Endothelial cell of umbilical vein (primary cell): ENCODE results near the gene KAT6B. TPM values are rescaled to one million over a fixed set of nuclear protein-coding genes. Genes with fewer than 3 reads are reported as not detected.

Experiments used
- BruUV-seq: library from RNA; stranded (reverse); fragments of 400-500 nt; replicated peaks from 2 replicates; lab custom pipeline; 2021; lab: Mats Ljungman, UMichigan
- CTCF ChIA-PET: fragments of 300-600, 350-600 bp; sonication (Branson Sonifier 250); formaldehyde crosslinking; loops from one replicate; lab custom pipeline; 2021; ENCODE audit warnings: antibody characterized with exemption, inconsistent platforms; lab: Charles Lee
- POLR2A ChIA-PET: fragments of 300-600, 350-600 bp; sonication (Branson Sonifier 250); formaldehyde crosslinking; loops from one replicate; lab custom pipeline; 2021; ENCODE audit warnings: antibody characterized with exemption, inconsistent platforms; lab: Charles Lee
- DNase-seq: peaks from one replicate; pipeline ENCODE4 v3.0.0-alpha.2; 2011; ENCODE audit warnings: low read depth, low spot score
- FAIRE-seq: peaks from 2 replicates; lab custom pipeline; 2011; peaks lifted over from hg19 to GRCh38; lab: Jason Lieb, UNC
- H2AFZ ChIP-seq: 2 replicates; pipeline ENCODE4 v1.6.0; 2012; ENCODE audit warnings: low read depth, low read length, control low read depth, inconsistent platforms
- H3K27ac ChIP-seq: 2 replicates; pipeline ENCODE4 v1.5.1; 2011; ENCODE audit warnings: low read depth, mild to moderate bottlenecking, control low read depth, low read length, moderate library complexity; ENCODE audit not compliant: insufficient read depth
- H3K27me3 ChIP-seq, 2 experiments: 2 replicates each; pipeline versions ENCODE4 v1.6.0 to v1.6.1; 2011; ENCODE audit warnings: low read length in 2 of 2, mixed read lengths in 1 of 2; ENCODE audit not compliant: control insufficient read depth in 2 of 2, insufficient read depth in 2 of 2
- H3K36me3 ChIP-seq, 2 experiments: 2 replicates in 1 of 2; 3 replicates in 1 of 2; pipeline ENCODE4 v1.5.1; 2011; ENCODE audit warnings: low read length in 2 of 2, mild to moderate bottlenecking in 1 of 2, moderate library complexity in 1 of 2; ENCODE audit not compliant: control insufficient read depth in 2 of 2, insufficient read depth in 2 of 2; ENCODE audit errors: extremely low read depth in 1 of 2
- H3K4me1 ChIP-seq: 3 replicates; pipeline ENCODE4 v1.5.1; 2011; ENCODE audit warnings: mild to moderate bottlenecking, low read length; ENCODE audit not compliant: control insufficient read depth, insufficient read depth; ENCODE audit errors: extremely low read depth
- H3K4me2 ChIP-seq: 2 replicates; pipeline ENCODE4 v1.6.1; 2011; ENCODE audit warnings: low read length, control low read depth, mixed read lengths; ENCODE audit not compliant: insufficient read depth
- H3K4me3 ChIP-seq, 3 experiments: fragments of 200-600 bp in 1 of 3; sonication (generic), shearing (Covaris generic) in 1 of 3; replicated peaks in 1 of 3; 2 replicates each; pipeline ENCODE4 v1.5.1; 2011 to 2016; ENCODE audit warnings: control low read depth in 3 of 3, low read length in 3 of 3, mild to moderate bottlenecking in 2 of 3, inconsistent platforms in 1 of 3, low read depth in 1 of 3, moderate library complexity in 1 of 3; ENCODE audit not compliant: insufficient read depth in 1 of 3
- H3K79me2 ChIP-seq: 2 replicates; pipeline ENCODE4 v1.6.0; 2012; ENCODE audit warnings: low read length, inconsistent platforms; ENCODE audit not compliant: control insufficient read depth, insufficient read depth
- H3K9ac ChIP-seq: replicated peaks from 2 replicates; pipeline ENCODE3; 2011; ENCODE audit warnings: low read length, control low read depth; ENCODE audit not compliant: insufficient read depth; ENCODE audit errors: extremely low read depth
- H3K9me1 ChIP-seq: replicated peaks from 3 replicates; pipeline ENCODE4 v1.6.0; 2011; ENCODE audit warnings: mild to moderate bottlenecking, low read length; ENCODE audit not compliant: control insufficient read depth, insufficient read depth; ENCODE audit errors: extremely low read depth
- H3K9me3 ChIP-seq: replicated peaks from 2 replicates; pipeline ENCODE4 v1.5.1; 2012; ENCODE audit warnings: low read length, inconsistent platforms; ENCODE audit not compliant: control insufficient read depth, insufficient read depth
- H4K20me1 ChIP-seq: replicated peaks from 2 replicates; pipeline ENCODE3; 2011; ENCODE audit warnings: mild to moderate bottlenecking, low read length; ENCODE audit not compliant: control insufficient read depth, insufficient read depth; ENCODE audit errors: extremely low read depth
- EZH2 ChIP-seq: IDR thresholded peaks from 2 replicates; pipeline ENCODE4 v1.6.1; 2012; ENCODE audit warnings: borderline replicate concordance, low read depth, mild to moderate bottlenecking, moderate library complexity, low read length, inconsistent platforms; ENCODE audit not compliant: severe bottlenecking
- FOS ChIP-seq: IDR thresholded peaks from 2 replicates; pipeline ENCODE4 v1.6.1; 2011; ENCODE audit warnings: mild to moderate bottlenecking, low read length, moderate library complexity, borderline replicate concordance; ENCODE audit not compliant: insufficient read depth
- GATA2 ChIP-seq: IDR thresholded peaks from 2 replicates; pipeline ENCODE4 v1.7.0; 2011; ENCODE audit warnings: low read depth, mild to moderate bottlenecking, moderate library complexity, mixed read lengths, low read length; ENCODE audit not compliant: insufficient read length, insufficient read depth
- JUN ChIP-seq: IDR thresholded peaks from 2 replicates; pipeline ENCODE4 v1.6.1; 2011; ENCODE audit warnings: borderline replicate concordance, low read depth; ENCODE audit not compliant: insufficient read length, insufficient read depth
- MAX ChIP-seq: IDR thresholded peaks from 2 replicates; pipeline ENCODE4 v1.6.1; 2011; ENCODE audit not compliant: insufficient read depth, insufficient read length
- MYC ChIP-seq: IDR thresholded peaks from one replicate; pipeline ENCODE4 v1.6.1; 2011; ENCODE audit warnings: mild to moderate bottlenecking, low read depth, low read length
- POLR2A ChIP-seq: IDR thresholded peaks from 2 replicates; pipeline ENCODE4 v1.6.1; 2012; ENCODE audit warnings: low read depth, mild to moderate bottlenecking, control low read depth, low read length
- POLR2AphosphoS5 ChIP-seq: IDR thresholded peaks from 2 replicates; pipeline ENCODE4 v1.6.1; 2012; ENCODE audit warnings: low read depth, mild to moderate bottlenecking, control low read depth, low read length, moderate library complexity; ENCODE audit not compliant: insufficient read depth
- dilution Hi-C: fragments of 300-500 bp; cut with MboI; formaldehyde crosslinking; loops from one replicate; pipeline ENCODE4 v1.15.0; 2019; ENCODE audit warnings: low sequenced_read_pairs; ENCODE audit not compliant: extremely low pct_ligation_motif_present
- intact Hi-C: fragments of 100-400 bp; cut with micrococcal nuclease; formaldehyde crosslinking; loops from one replicate; pipeline ENCODE4 v1.10.0; 2022
- polyA plus RNA-seq, 4 experiments: library from polyadenylated mRNA; depleted of rRNA in 3 of 4; stranded (reverse) in 3 of 4; unstranded in 1 of 4; fragments of >200 nt; gene quantifications; 2 replicates each; pipeline versions ENCODE4 v1.2.1 to v1.2.3, GENCODE V29; 2011 to 2012; ENCODE audit warnings: missing spikeins in 1 of 4
- total RNA-seq: library from RNA; stranded (reverse); gene quantifications from 2 replicates; pipeline ENCODE4 v1.2.3, GENCODE V29; 2021
- TF ChIP-seq, protein P1 (sequence below), 2 donors: IDR thresholded peaks; 1 replicate in 1 of 2; 2 replicates in 1 of 2; pipeline ENCODE4 v1.5.1; 2011; ENCODE audit warnings: low read length in 2 of 2, mild to moderate bottlenecking in 2 of 2, moderate library complexity in 2 of 2, control low read depth in 1 of 2, inconsistent platforms in 1 of 2, low read depth in 1 of 2; ENCODE audit not compliant: insufficient read depth in 1 of 2; ENCODE audit errors: extremely low read depth in 1 of 2

The KAT6B gene
- total and polyA plus RNA-seq, 2 donors (not counting 3 experiments of a cell fraction or from before 2014, with no cell fraction given): 4.5 to 17.0 TPM

- peak; percentile 9 for TF ChIP-seq GATA2
- TF ChIP-seq MYC: no peak
- ChIA-PET CTCF (no interaction called here), POLR2A (no interaction called here)
- Histone ChIP-seq H3K4me1 (no peaks in the 10 kb centered on the region), H3K36me3 (no peaks in the 10 kb centered on the region), H3K27ac (no peak overlapping the region), H3K4me2 (no peak overlapping the region), H4K20me1 (no peaks in the 10 kb centered on the region), H3K9me1 (no peaks in the 10 kb centered on the region), H3K27me3 (no peaks in the 10 kb centered on the region), H3K9me3 (peaks cover 4% of the 10 kb centered on the region), H3K4me3 (no peak overlapping the region), H3K79me2 (no peaks in the 10 kb centered on the region), H3K9ac (no peak overlapping the region), H2AFZ (no peak overlapping the region)
- intact Hi-C loops (no loop called here), dilution Hi-C loops (no loop called here)
- no peak for FAIRE-seq
- no TSS peak for BruUV-seq
- DNase-seq: no peak
Observed at GRCh38 chr10:74821501-74821900, 4.9 kb upstream of the KAT6B start.

- H4K20me1 ChIP-seq: no peaks in the 10 kb centered on the region
- H3K9me1 ChIP-seq: no peaks in the 10 kb centered on the region
- no peaks in the 10 kb centered on the region for H3K27me3 ChIP-seq
- POLR2A ChIA-PET: no interaction called here
- CTCF ChIA-PET: no interaction called here
- DNase-seq (no peak), FAIRE-seq (no peak)
- no peaks in the 10 kb centered on the region for H3K36me3 ChIP-seq
- intact Hi-C loops: no loop called here
- H3K79me2 ChIP-seq: no peaks in the 10 kb centered on the region
- H3K9ac ChIP-seq: no peak overlapping the region
- no peaks in the 10 kb centered on the region for H3K4me1 ChIP-seq
- no peak overlapping the region for H3K4me3 ChIP-seq
- dilution Hi-C loops: no loop called here
- no peak overlapping the region for H2AFZ ChIP-seq
- no TSS peak for BruUV-seq
- no peaks in the 10 kb centered on the region for H3K9me3 ChIP-seq
- no peak overlapping the region for H3K27ac ChIP-seq
- no peak overlapping the region for H3K4me2 ChIP-seq
- TF ChIP-seq, protein P1, sequence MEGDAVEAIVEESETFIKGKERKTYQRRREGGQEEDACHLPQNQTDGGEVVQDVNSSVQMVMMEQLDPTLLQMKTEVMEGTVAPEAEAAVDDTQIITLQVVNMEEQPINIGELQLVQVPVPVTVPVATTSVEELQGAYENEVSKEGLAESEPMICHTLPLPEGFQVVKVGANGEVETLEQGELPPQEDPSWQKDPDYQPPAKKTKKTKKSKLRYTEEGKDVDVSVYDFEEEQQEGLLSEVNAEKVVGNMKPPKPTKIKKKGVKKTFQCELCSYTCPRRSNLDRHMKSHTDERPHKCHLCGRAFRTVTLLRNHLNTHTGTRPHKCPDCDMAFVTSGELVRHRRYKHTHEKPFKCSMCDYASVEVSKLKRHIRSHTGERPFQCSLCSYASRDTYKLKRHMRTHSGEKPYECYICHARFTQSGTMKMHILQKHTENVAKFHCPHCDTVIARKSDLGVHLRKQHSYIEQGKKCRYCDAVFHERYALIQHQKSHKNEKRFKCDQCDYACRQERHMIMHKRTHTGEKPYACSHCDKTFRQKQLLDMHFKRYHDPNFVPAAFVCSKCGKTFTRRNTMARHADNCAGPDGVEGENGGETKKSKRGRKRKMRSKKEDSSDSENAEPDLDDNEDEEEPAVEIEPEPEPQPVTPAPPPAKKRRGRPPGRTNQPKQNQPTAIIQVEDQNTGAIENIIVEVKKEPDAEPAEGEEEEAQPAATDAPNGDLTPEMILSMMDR (IDR thresholded peaks at IDR 0.05; ENCODE audit: extremely low read depth in 1 of 2, insufficient read depth in 1 of 2, low read depth in 1 of 2, low read length in 2 of 2): no peak
- TF ChIP-seq FOS: no peak
- no peak for TF ChIP-seq MYC
- TF ChIP-seq JUN: no peak
- no peak for TF ChIP-seq MAX
- no peak for TF ChIP-seq POLR2AphosphoS5
- no peak for TF ChIP-seq GATA2
- TF ChIP-seq EZH2: no peak
- TF ChIP-seq POLR2A: no peak
Observed at GRCh38 chr10:74822101-74822500, 4.3 kb upstream of the KAT6B start.
